HG02678 (cell line): ENCODE measurements around the gene PARP14.

Source experiments
- ATAC-seq: cut with Tn5 transposase; IDR thresholded peaks from one replicate; pipeline ENCODE4 v1.9.1; 2021; ENCODE audit warnings: mild to moderate bottlenecking, moderate library complexity; ENCODE audit not compliant: unreplicated experiment

PARP14 gene

GRCh38 chr3:122766430-122766829 lies 85.8 kb downstream of the PARP14 start:
- ATAC-seq = no peak

GRCh38 chr3:122767540-122768372 lies 87.1 kb downstream of the PARP14 start:
- ATAC-seq = no peak

GRCh38 chr3:122770521-122771202 lies 90.0 kb downstream of the PARP14 start:
- no peak for ATAC-seq

GRCh38 chr3:122772827-122773226 lies 92.2 kb downstream of the PARP14 start:
- ATAC-seq = no peak

GRCh38 chr3:122773944-122774509 lies 93.4 kb downstream of the PARP14 start:
- ATAC-seq = peak; percentile 79

GRCh38 chr3:122774564-122774963 lies 93.9 kb downstream of the PARP14 start:
- ATAC-seq = peak; percentile 14

GRCh38 chr3:122776675-122777468 lies 96.2 kb downstream of the PARP14 start:
- no peak for ATAC-seq

GRCh38 chr3:122777563-122777962 lies 96.9 kb downstream of the PARP14 start:
- no peak for ATAC-seq
